Skin of body (tissue), 3 donors: ENCODE measurements around the gene SIRPD. TPM values are rescaled to one million over a fixed set of nuclear protein-coding genes. Genes with fewer than 3 reads are reported as not detected.
"Not testable (repeated sequence)": the region's sequence is repeated elsewhere in the genome, so short reads cannot be mapped to it uniquely, and the experiment has no call there.

Experiments used
- DNase-seq: peaks from one replicate; lab custom pipeline; 2025; lab: John Stamatoyannopoulos, UW
- small RNA-seq: library from RNA; depleted of rRNA; stranded (forward); fragments of <200 nt; gene quantifications from one replicate; pipeline ENCODE3, GENCODE V24; 2014; ENCODE audit warnings: low replicate concordance
- total RNA-seq: library from RNA; depleted of rRNA; stranded (reverse); fragments of >200 nt; gene quantifications from one replicate; pipeline ENCODE4 v1.2.3, GENCODE V29; 2014

The SIRPD gene
- total RNA-seq, 1 donor from 2014 or later = 0.39 TPM

- DNase-seq = not testable (repeated sequence)
Observed at GRCh38 chr20:1497371-1497770, 60.1 kb downstream of the SIRPD start.

GRCh38 chr20:1496930-1497329 is 60.6 kb downstream of the SIRPD start:
- no peak for DNase-seq

GRCh38 chr20:1494436-1494835 is 63.1 kb downstream of the SIRPD start:
- no peak for DNase-seq

- no peak for DNase-seq
Observed at GRCh38 chr20:1493536-1493935, 64.0 kb downstream of the SIRPD start.

- no peak for DNase-seq
Observed at GRCh38 chr20:1491860-1492642, 65.5 kb downstream of the SIRPD start.

- DNase-seq = no peak
Observed at GRCh38 chr20:1491281-1491840, 66.1 kb downstream of the SIRPD start, which contains the start of gene SIRPB2. Gene SIRPB2 (minus strand): TSS chr20:1491420. CDS start chr20:1491359, 61 bp downstream.

- no peak for DNase-seq
Observed at GRCh38 chr20:1490643-1491195, 66.8 kb downstream of the SIRPD start.

GRCh38 chr20:1489764-1490436 is 67.6 kb downstream of the SIRPD start:
- no peak for DNase-seq

GRCh38 chr20:1489325-1489724 is 68.2 kb downstream of the SIRPD start:
- DNase-seq = no peak

- no peak for DNase-seq
Observed at GRCh38 chr20:1486566-1486965, 70.9 kb downstream of the SIRPD start.

GRCh38 chr20:1484438-1485116 is 72.9 kb downstream of the SIRPD start:
- no peak for DNase-seq

Small RNA genes within 50 kb of the gene (small RNA-seq; reads per million reads assigned to genes)
- not detected for gene RNU6-917P

Other genes starting within 250 kb of the SIRPD start
- 9.4 TPM for gene SDCBP2, start 228.6 kb downstream of the SIRPD start, total RNA-seq
- gene FKBP1A, start 164.7 kb downstream of the SIRPD start, total RNA-seq = 102 TPM
- 33.5 TPM for gene NSFL1C, start 90.9 kb downstream of the SIRPD start, total RNA-seq
- gene SIRPB2, start 66.3 kb downstream of the SIRPD start, total RNA-seq = 1.8 TPM
- gene SIRPB1, start 62.3 kb upstream of the SIRPD start, total RNA-seq = 0.99 TPM
- not detected for gene SIRPG, start 100.1 kb upstream of the SIRPD start, total RNA-seq